Choroid plexus epithelial cell (primary cell): ENCODE results near the gene PPP1R9A.

Experiments used
- DNase-seq: peaks from one replicate; pipeline ENCODE4 v3.0.0-alpha.2; 2010; ENCODE audit warnings: low read depth
- H3K4me3 ChIP-seq: 2 replicates; pipeline ENCODE4 v1.5.1; 2011; ENCODE audit warnings: low read depth, mild to moderate bottlenecking, control low read depth, low read length, moderate library complexity
- CTCF ChIP-seq: conservative IDR thresholded peaks from 2 replicates; pipeline ENCODE4 v1.5.1; 2011; ENCODE audit warnings: low read depth, mild to moderate bottlenecking, control low read depth, inconsistent platforms, low read length, moderate library complexity

PPP1R9A gene

GRCh38 chr7:95262875-95263274 lies 355.5 kb downstream of the PPP1R9A start:
- TF ChIP-seq CTCF = no peak
- no peak for DNase-seq

GRCh38 chr7:95263785-95264362 lies 356.5 kb downstream of the PPP1R9A start:
- peak overlapping the region; percentile 20 for H3K4me3 ChIP-seq
- DNase-seq = no peak

More at GRCh38 chr7:95262875-95263274, 355.5 kb downstream of the PPP1R9A start:
- no peak overlapping the region for H3K4me3 ChIP-seq

DNA sequence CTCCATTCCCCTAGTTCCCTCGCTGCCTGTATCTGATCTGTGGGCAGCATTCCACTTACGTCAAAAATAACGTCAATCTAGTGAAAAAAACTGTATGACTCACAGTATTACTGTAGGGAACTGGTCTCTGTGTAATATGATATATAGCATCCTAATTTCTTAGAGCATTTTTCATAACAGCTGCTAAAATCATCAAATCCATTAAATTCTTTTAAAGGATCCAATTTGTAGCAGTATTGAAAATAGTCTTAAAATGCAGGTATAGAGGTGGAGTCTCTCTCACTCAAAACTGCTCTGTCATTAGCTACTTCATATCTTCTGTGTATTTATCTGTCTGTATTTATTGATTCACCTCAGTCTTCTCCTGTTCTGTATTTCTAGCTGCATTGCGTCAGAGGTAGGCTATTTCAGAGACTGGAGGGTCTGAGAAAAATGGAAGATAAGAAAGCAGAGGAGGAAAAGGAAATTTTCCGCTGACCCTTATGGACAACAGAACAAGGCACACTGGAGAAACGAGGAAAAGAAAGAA lies 357.0 kb downstream of the PPP1R9A start:
- TF ChIP-seq CTCF = no peak
- peak; percentile 92 for DNase-seq
- peak overlapping the region; percentile 20 for H3K4me3 ChIP-seq

More at GRCh38 chr7:95263785-95264362, 356.5 kb downstream of the PPP1R9A start:
- TF ChIP-seq CTCF = no peak

DNA sequence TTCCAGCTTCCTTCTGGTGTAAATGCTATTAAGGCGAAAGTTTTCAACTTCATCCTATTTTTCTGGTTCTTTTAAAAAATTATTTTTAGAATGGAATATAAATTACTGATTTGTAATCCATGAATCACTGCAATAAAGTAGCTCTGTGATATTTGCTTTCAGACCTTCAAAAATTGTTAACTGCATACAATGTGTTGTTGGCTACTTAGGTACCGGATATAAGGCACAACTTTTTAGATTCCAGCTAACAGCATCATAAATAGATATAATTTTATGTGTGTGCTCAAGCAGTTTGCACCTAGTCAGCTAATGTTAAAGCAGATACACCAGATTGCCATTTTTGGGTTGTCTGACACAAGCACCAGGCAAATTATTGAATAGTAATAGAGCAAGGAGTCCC lies 358.2 kb downstream of the PPP1R9A start:
- no peak for DNase-seq
- no peak for TF ChIP-seq CTCF
- H3K4me3 ChIP-seq = no peak overlapping the region

DNA sequence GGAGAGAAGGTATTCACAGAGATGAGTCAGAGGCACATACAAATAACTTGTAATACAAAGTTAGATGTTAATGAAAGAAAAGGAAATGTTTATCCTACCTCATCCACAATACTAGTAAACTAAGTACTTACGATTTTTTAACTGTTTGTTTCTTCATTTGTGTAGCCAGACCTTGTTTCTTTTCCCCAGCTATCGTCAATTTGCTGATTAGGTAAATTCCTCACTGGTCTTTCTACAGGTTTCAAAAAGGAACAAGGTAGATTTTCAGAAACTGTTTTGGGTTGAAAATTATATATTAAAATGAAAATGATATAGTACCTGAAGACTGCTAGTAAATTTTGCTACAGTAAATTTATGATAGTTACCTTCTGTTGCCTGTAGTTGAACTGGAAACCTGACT lies 360.4 kb downstream of the PPP1R9A start:
- TF ChIP-seq CTCF = no peak
- DNase-seq = no peak
- H3K4me3 ChIP-seq = no peak overlapping the region

GRCh38 chr7:95269640-95270039 lies 362.2 kb downstream of the PPP1R9A start:
- no peak for DNase-seq
- no peak for TF ChIP-seq CTCF
- H3K4me3 ChIP-seq = no peak overlapping the region

DNA sequence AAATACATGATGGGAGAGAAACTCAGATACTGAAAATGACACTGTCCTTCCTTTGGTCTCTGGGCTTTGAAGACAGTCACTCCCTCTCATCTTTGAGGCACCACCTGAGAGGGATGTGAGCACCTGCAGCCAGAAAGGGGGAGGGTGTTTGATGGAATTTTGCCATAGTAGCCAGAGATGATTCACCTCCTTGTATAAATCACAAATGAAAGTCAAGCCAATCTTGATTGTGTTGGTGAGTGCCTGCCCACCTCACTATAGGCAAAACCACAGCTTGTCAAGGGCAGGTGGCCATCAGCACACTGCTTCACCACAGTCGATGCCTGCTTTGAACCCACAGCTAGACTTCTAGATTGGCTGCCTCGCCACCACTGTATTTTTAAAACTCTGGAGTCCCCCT lies 368.7 kb downstream of the PPP1R9A start:
- no peak for DNase-seq
- TF ChIP-seq CTCF = no peak
- H3K4me3 ChIP-seq = no peak overlapping the region
